Adrenal gland (tissue), 5 donors: ENCODE data around the gene TMEM255B.

Experiments used
- POLR2A ChIP-seq, 2 donors: fragments of 450-650 bp; IDR thresholded peaks; one replicate each; pipeline ENCODE4 v1.6.1; 2017; ENCODE audit warnings: antibody characterized with exemption in 2 of 2, mild to moderate bottlenecking in 2 of 2, moderate library complexity in 1 of 2
- TF ChIP-seq, protein P1 (sequence below), 6 experiments: fragments of 450-650 bp in 4 of 6; fragments of 200-600 bp in 2 of 6; sonication (generic) in 1 of 6; IDR thresholded peaks; 1 replicate in 5 of 6; 2 replicates in 1 of 6; pipeline versions ENCODE4 v1.5.1 to v1.8.0; 2016 to 2021; ENCODE audit warnings: antibody characterized with exemption in 6 of 6, mild to moderate bottlenecking in 2 of 6, moderate library complexity in 1 of 6
- donor health status: DM: no; HTN: no; CAD: no.

DNA sequence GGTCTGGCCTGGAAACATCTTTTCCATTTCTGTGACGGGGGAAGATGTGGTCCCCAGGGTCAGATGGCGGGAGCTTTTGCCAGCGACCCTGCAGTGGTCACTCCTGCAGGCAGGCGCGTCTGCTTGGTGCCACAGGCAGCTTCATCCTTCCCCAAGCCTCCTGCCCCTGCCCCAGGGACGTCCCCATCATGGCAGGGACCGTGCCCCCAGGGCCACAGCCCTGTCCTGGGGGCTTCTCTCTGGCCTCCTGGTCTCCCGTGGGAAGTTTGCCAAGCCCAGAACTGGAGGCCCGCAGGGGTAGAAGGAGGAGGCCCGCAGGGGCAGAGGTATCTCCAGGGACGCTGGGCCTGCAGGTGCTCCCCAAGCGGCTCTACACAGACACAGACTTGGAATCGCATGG is 47.5 kb downstream of the TMEM255B start:
- TF ChIP-seq, protein P1, sequence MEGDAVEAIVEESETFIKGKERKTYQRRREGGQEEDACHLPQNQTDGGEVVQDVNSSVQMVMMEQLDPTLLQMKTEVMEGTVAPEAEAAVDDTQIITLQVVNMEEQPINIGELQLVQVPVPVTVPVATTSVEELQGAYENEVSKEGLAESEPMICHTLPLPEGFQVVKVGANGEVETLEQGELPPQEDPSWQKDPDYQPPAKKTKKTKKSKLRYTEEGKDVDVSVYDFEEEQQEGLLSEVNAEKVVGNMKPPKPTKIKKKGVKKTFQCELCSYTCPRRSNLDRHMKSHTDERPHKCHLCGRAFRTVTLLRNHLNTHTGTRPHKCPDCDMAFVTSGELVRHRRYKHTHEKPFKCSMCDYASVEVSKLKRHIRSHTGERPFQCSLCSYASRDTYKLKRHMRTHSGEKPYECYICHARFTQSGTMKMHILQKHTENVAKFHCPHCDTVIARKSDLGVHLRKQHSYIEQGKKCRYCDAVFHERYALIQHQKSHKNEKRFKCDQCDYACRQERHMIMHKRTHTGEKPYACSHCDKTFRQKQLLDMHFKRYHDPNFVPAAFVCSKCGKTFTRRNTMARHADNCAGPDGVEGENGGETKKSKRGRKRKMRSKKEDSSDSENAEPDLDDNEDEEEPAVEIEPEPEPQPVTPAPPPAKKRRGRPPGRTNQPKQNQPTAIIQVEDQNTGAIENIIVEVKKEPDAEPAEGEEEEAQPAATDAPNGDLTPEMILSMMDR (IDR thresholded peaks at IDR 0.05), result no peak
- no peak for TF ChIP-seq POLR2A (IDR thresholded peaks at IDR 0.05)
